ENCODE results near the gene SNTG2.
"Not testable (repeated sequence)": the region's sequence is repeated elsewhere in the genome, so short reads cannot be mapped to it uniquely, and the experiment has no call there.

Gene SNTG2

DNA sequence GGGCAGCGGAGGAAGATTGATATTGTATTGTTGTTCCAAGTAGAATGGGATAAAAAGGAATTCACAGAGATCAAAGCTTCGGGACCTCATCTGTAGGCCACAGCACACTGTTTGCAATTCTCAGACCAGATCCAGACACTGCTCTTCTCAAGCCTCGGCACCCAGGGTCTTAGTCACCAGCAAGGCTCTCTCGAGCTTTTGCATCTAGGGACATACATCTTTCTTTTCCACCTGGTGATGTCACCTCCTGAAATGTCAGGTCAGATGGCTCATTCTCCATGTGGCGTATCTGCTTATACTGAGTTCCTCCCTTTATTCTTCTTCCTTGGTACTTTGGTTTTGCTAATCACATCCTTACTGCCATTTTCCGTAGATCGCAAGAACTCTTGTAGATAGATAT lies 42.9 kb upstream of the SNTG2 start:
- no peak for DNase-seq (ENCODE audit: low read depth)
- H3K4me3 ChIP-seq (ENCODE audit: low read length) = no peak overlapping the region
- TF ChIP-seq, protein P1, sequence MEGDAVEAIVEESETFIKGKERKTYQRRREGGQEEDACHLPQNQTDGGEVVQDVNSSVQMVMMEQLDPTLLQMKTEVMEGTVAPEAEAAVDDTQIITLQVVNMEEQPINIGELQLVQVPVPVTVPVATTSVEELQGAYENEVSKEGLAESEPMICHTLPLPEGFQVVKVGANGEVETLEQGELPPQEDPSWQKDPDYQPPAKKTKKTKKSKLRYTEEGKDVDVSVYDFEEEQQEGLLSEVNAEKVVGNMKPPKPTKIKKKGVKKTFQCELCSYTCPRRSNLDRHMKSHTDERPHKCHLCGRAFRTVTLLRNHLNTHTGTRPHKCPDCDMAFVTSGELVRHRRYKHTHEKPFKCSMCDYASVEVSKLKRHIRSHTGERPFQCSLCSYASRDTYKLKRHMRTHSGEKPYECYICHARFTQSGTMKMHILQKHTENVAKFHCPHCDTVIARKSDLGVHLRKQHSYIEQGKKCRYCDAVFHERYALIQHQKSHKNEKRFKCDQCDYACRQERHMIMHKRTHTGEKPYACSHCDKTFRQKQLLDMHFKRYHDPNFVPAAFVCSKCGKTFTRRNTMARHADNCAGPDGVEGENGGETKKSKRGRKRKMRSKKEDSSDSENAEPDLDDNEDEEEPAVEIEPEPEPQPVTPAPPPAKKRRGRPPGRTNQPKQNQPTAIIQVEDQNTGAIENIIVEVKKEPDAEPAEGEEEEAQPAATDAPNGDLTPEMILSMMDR (conservative IDR thresholded peaks at IDR 0.05; ENCODE audit: low read depth, low read length) = no peak

DNA sequence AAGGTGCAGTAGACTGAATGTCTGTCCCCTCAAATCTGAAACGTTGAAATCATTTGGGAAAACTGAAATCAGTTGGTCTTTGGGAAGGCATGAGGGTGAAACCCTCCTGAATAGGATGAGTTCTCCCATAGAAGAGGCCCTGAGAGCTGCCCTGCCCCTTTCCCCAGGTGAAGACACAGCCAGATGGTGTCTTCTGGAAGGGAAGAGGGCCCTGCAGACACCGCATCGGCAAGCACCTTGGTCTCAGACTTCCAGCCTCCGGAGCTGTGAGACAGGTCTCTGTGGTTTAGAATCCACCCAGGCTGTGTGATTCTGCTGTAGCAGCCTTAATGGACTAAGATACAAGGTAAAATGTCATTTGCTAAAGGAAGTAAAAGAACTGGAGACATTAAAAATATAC lies 42.1 kb upstream of the SNTG2 start:
- TF ChIP-seq, protein P1 (conservative IDR thresholded peaks at IDR 0.05; ENCODE audit: low read depth, low read length) = no peak
- no peak for DNase-seq (ENCODE audit: low read depth)
- no peak overlapping the region for H3K4me3 ChIP-seq (ENCODE audit: low read length)

DNA sequence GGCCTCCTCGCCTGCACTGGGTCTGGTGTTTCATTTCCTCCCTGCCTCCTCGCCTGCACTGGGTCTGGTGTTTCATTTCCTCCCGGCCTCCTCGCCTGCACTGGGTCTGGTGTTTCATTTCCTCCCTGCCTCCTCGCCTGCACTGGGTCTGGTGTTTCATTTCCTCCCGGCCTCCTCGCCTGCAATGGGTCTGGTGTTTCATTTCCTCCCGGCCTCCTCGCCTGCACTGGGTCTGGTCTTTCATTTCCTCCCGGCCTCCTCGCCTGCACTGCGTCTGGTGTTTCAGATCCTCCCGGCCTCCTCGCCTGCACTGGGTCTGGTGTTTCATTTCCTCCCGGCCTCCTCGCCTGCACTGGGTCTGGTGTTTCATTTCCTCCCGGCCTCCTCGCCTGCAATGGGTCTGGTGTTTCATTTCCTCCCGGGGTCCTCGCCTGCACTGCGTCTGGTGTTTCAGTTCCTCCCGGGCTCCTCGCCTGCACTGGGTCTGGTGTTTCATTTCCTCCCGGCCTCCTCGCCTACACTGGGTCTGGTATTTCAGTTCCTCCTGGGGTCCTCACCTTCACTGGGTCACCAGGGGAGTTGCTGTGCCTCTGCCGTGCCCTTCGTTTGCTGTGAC lies 40.8 kb upstream of the SNTG2 start:
- DNase-seq (ENCODE audit: low read depth); H3K4me3 ChIP-seq (ENCODE audit: low read length): not testable (repeated sequence)

DNA sequence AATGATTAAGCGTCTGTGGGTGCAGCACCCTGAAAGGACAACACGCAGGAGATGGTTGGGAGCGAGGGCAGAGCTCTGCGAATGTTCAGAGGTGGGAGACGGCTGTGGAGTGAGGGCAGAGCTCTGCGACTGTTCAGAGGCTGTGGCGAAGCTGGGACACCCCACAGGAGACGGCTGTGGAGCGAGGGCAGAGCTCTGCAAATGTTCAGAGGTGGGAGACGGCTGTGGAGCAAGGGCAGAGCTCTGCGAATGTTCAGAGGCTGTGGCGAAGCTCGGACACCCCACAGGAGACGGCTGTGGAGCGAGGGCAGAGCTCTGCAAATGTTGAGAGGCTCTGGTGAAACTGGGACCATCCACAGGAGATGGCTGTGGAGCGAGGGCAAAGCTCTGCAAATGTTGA lies 40.0 kb upstream of the SNTG2 start:
- TF ChIP-seq, protein P1 (conservative IDR thresholded peaks at IDR 0.05; ENCODE audit: low read depth, low read length) = no peak
- DNase-seq (ENCODE audit: low read depth) = no peak
- no peak overlapping the region for H3K4me3 ChIP-seq (ENCODE audit: low read length)

DNA sequence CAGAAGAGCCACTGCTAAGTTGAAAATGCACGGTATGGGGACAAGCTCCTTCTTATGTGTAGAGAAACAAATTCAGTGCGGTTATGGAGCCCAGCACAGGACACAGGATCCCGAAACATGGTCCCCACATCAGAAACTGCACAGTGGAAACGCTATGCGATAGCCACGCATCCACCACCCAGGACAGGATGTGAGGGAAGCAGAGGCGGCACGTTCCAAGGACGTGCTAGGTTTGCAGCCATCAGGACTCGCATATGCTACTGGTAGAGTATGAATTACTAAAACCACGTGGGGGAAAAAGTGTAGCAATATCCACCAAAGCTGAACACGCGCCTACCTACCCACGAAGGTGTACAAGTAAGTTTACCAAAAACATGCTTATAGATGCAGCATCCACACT lies 34.7 kb upstream of the SNTG2 start:
- TF ChIP-seq, protein P1 (conservative IDR thresholded peaks at IDR 0.05; ENCODE audit: low read depth, low read length) = no peak
- DNase-seq (ENCODE audit: low read depth) = no peak
- H3K4me3 ChIP-seq (ENCODE audit: low read length) = no peak overlapping the region

DNA sequence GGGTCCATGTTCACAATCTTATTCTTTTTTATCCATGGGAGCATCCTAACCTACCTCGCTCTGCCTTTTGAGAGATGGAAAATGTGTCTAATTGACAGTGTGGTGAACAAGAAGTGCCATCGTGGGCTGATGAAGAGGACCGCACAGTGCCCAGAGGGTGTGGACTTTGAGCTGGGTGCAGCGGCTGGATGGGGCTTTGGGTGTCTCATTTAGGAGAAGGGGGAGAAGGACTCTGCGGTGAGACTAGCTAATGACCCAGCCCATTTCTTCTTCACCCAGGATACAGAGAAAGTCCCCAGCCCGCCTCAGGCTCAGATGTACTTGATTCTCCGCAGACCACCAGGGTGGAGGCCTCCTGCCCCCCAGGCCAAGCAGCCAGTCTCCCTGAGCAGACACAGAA lies 33.7 kb upstream of the SNTG2 start:
- no peak for DNase-seq (ENCODE audit: low read depth)
- TF ChIP-seq, protein P1 (conservative IDR thresholded peaks at IDR 0.05; ENCODE audit: low read depth, low read length) = no peak
- H3K4me3 ChIP-seq (ENCODE audit: low read length) = no peak overlapping the region

DNA sequence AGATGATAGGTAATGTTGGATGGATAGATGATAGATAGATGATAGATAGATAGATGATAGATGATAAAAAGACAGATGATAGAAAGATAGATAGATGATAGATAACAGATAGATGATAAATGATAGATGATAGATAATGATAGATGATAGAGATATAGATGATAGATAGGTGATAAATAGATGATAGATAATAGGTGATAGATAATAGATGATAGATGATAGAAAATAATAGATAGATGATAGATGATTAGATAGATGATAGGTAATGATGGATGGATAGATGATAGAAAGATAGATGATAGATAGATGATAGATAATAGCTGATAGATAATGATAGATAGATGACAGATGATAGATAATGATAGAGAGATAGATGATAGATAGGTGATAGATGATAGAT lies 31.0 kb upstream of the SNTG2 start:
- TF ChIP-seq, protein P1 (conservative IDR thresholded peaks at IDR 0.05; ENCODE audit: low read depth, low read length) = no peak

DNA sequence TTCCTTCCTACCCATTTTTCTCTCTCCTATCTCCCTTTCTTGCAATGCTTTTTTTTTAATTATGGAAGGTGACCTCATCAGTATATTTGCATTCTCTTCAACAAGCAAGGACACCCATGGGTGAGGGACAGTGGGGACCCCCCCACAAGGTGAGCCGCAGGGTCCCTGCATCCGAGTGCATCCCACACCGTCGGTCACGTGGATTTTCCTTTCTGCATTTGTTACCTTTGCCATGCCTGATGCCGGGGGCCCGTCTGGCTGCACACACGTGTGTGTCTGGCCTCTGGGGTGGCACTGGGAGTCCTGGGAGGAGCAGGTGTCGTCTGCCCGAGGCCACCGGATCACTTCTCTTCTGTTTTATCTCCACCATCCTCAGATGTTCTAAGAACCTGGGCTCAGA lies 30.1 kb upstream of the SNTG2 start:
- TF ChIP-seq, protein P1 (conservative IDR thresholded peaks at IDR 0.05; ENCODE audit: low read depth, low read length) = no peak
- H3K4me3 ChIP-seq (ENCODE audit: low read length) = no peak overlapping the region
- DNase-seq (ENCODE audit: low read depth) = no peak

More for the DNA sequence above, 31.0 kb upstream of the SNTG2 start:
- no peak for DNase-seq (ENCODE audit: low read depth)
- H3K4me3 ChIP-seq (ENCODE audit: low read length) = no peak overlapping the region

Measured in retinal pigment epithelial cell (primary cell).